ENCODE results near the gene UBE2E3.

Gene UBE2E3

DNA sequence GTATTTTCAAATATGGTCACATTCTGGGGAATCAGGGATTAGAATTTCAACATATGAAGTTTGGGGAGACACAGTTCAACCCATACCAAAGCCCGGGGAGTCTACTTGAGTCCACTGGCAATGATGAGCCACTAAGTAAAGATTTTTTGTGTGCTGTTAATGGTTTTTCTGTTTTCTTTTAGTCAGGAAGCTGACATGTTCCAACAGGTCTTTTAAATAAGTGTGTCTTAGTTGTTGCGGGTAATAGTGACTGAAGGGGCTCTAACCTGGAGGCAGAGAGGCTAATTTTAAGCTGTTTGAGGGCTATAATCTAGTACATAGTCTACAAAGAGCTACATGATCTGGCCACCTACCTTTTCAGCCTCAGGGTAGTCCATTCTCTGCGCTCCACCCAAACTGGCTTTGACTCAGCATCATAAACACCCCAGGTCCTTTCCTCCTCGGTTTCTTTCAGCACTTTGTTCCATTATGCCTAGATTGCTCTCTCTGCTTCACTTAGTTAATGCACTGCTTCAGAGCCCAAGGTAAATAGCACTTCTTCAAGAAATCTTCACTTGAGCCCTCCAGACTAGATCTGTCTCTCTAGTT is 17.6 kb upstream of the UBE2E3 start:
- H3K27ac ChIP-seq (ENCODE audit: low read length, poor library complexity, severe bottlenecking), result no peak overlapping the region
- no peak overlapping the region for H4K91ac ChIP-seq (ENCODE audit: low read length)
- no peaks in the 10 kb centered on the region for H3K36me3 ChIP-seq (ENCODE audit: control insufficient read depth in 1 of 2, insufficient read depth in 2 of 2, low read depth in 1 of 2, low read length in 2 of 2)
- H2BK15ac ChIP-seq (ENCODE audit: low read depth, poor library complexity, severe bottlenecking), result no peak overlapping the region
- no peak overlapping the region for H2BK12ac ChIP-seq (ENCODE audit: low read length in 2 of 2)
- WGBS, result 92% methylated on average over 3 of the region's 4 CpGs
- H3K18ac ChIP-seq (ENCODE audit: low read depth in 1 of 2, low read length in 2 of 2), result no peak overlapping the region
- H3K27me3 ChIP-seq (ENCODE audit: control insufficient read depth in 1 of 2, insufficient read depth in 1 of 2, low read length in 2 of 2), result no peaks in the 10 kb centered on the region
- no peak overlapping the region for H3K4me2 ChIP-seq (ENCODE audit: low read length, poor library complexity, severe bottlenecking)
- H3K4ac ChIP-seq (ENCODE audit: low read depth in 1 of 2, low read length in 2 of 2), result no peak overlapping the region
- no peak overlapping the region for H2AK5ac ChIP-seq (ENCODE audit: low read length, severe bottlenecking)
- DNase-seq, result no peak
- H3K9me3 ChIP-seq (ENCODE audit: control insufficient read depth, low read length), result no peaks in the 10 kb centered on the region
- H3K23ac ChIP-seq (ENCODE audit: low read length in 2 of 2), result no peak overlapping the region
- no peaks in the 10 kb centered on the region for H3K4me1 ChIP-seq (ENCODE audit: control insufficient read depth, insufficient read depth, low read depth, low read length)
- no peak overlapping the region for H2BK5ac ChIP-seq (ENCODE audit: low read depth, low read length, poor library complexity, severe bottlenecking)
- H3K14ac ChIP-seq (ENCODE audit: low read length in 2 of 2), result no peak overlapping the region
- H3K9ac ChIP-seq (ENCODE audit: low read length), result no peak overlapping the region
- no peak overlapping the region for H2BK120ac ChIP-seq (ENCODE audit: low read depth, low read length)
- no peak overlapping the region for H4K8ac ChIP-seq (ENCODE audit: low read length)
- no peak overlapping the region for H2AFZ ChIP-seq (ENCODE audit: low read depth, low read length)
- H3K4me3 ChIP-seq (ENCODE audit: insufficient read depth in 1 of 2, low read depth in 1 of 2, low read length in 2 of 2), result no peak overlapping the region
- no peaks in the 10 kb centered on the region for H3K79me1 ChIP-seq (replicated peaks; ENCODE audit: low read length, poor library complexity, severe bottlenecking)

DNA sequence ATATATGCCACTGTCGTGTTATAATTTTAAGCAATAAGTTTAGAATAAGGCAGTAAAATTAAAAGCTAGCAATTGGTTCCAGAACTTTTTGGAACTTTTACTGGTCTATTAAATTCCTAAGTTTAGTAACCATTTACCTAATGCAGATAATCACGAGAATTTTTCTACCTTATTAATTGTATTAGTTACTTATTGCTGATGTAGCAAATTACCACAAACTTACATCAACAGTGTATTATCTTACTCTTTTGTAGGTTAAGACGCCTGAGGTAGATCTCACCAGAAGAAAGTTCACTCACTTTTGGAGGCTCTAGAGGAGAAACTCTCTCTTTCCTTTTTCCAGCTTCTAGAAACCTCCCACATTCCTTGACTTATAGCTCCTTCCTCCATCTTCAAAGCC is 14.0 kb upstream of the UBE2E3 start:
- Histone ChIP-seq H2BK15ac (ENCODE audit: low read depth, poor library complexity, severe bottlenecking) (no peak overlapping the region), H2AFZ (ENCODE audit: low read depth, low read length) (no peak overlapping the region)
- WGBS, result 97% methylated on average over 1 of the region's 3 CpGs

DNA sequence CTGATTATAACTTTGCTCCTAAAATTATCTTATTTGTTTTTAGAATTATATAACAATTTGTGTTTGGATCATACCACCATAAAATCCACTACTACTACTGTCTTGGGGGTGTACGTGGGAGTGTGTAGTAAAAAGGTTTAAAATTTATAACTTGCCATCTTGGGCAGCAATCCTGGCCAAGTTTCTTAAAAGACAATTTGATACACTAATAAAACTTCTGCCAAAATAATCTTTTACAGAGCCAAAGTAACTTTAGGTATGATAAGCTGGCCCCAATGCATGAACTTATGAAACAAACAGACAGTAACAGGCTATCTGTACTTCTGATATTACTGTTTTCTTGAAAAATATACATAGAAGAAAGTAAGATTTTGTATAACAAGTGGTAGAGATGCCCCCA is 11.3 kb upstream of the UBE2E3 start:
- no peak for DNase-seq
- H3K23ac ChIP-seq (ENCODE audit: low read length in 2 of 2), result no peak overlapping the region
- no peaks in the 10 kb centered on the region for H3K36me3 ChIP-seq (ENCODE audit: control insufficient read depth in 1 of 2, insufficient read depth in 2 of 2, low read depth in 1 of 2, low read length in 2 of 2)
- no peak overlapping the region for H4K8ac ChIP-seq (ENCODE audit: low read length)
- H2BK15ac ChIP-seq (ENCODE audit: low read depth, poor library complexity, severe bottlenecking), result no peak overlapping the region
- no peaks in the 10 kb centered on the region for H3K4me1 ChIP-seq (ENCODE audit: control insufficient read depth, insufficient read depth, low read depth, low read length)
- no peak overlapping the region for H2BK12ac ChIP-seq (ENCODE audit: low read length in 2 of 2)
- H3K14ac ChIP-seq (ENCODE audit: low read length in 2 of 2), result no peak overlapping the region
- no peak overlapping the region for H3K4me3 ChIP-seq (ENCODE audit: insufficient read depth in 1 of 2, low read depth in 1 of 2, low read length in 2 of 2)
- no peak overlapping the region for H2BK120ac ChIP-seq (ENCODE audit: low read depth, low read length)
- H3K4me2 ChIP-seq (ENCODE audit: low read length, poor library complexity, severe bottlenecking), result no peak overlapping the region
- no CpG with 5 or more reads among the region's 1 CpG for WGBS
- no peak overlapping the region for H3K18ac ChIP-seq (ENCODE audit: low read depth in 1 of 2, low read length in 2 of 2)
- no peaks in the 10 kb centered on the region for H3K9me3 ChIP-seq (ENCODE audit: control insufficient read depth, low read length)
- H2AFZ ChIP-seq (ENCODE audit: low read depth, low read length), result no peak overlapping the region
- no peak overlapping the region for H4K91ac ChIP-seq (ENCODE audit: low read length)
- no peaks in the 10 kb centered on the region for H3K27me3 ChIP-seq (ENCODE audit: control insufficient read depth in 1 of 2, insufficient read depth in 1 of 2, low read length in 2 of 2)
- H2AK5ac ChIP-seq (ENCODE audit: low read length, severe bottlenecking), result no peak overlapping the region
- H3K9ac ChIP-seq (ENCODE audit: low read length), result no peak overlapping the region
- H2BK5ac ChIP-seq (ENCODE audit: low read depth, low read length, poor library complexity, severe bottlenecking), result no peak overlapping the region
- H3K79me1 ChIP-seq (replicated peaks; ENCODE audit: low read length, poor library complexity, severe bottlenecking), result no peaks in the 10 kb centered on the region
- H3K4ac ChIP-seq (ENCODE audit: low read depth in 1 of 2, low read length in 2 of 2), result no peak overlapping the region
- H3K27ac ChIP-seq (ENCODE audit: low read length, poor library complexity, severe bottlenecking), result no peak overlapping the region

More for the DNA sequence above, 14.0 kb upstream of the UBE2E3 start:
- no peak overlapping the region for H2BK5ac ChIP-seq (ENCODE audit: low read depth, low read length, poor library complexity, severe bottlenecking)
- no peak overlapping the region for H3K4ac ChIP-seq (ENCODE audit: low read depth in 1 of 2, low read length in 2 of 2)
- no peak overlapping the region for H3K4me3 ChIP-seq (ENCODE audit: insufficient read depth in 1 of 2, low read depth in 1 of 2, low read length in 2 of 2)
- H3K27me3 ChIP-seq (ENCODE audit: control insufficient read depth in 1 of 2, insufficient read depth in 1 of 2, low read length in 2 of 2), result no peaks in the 10 kb centered on the region
- H3K79me1 ChIP-seq (replicated peaks; ENCODE audit: low read length, poor library complexity, severe bottlenecking), result no peaks in the 10 kb centered on the region
- H3K27ac ChIP-seq (ENCODE audit: low read length, poor library complexity, severe bottlenecking), result no peak overlapping the region
- no peak overlapping the region for H3K23ac ChIP-seq (ENCODE audit: low read length in 2 of 2)
- H3K36me3 ChIP-seq (ENCODE audit: control insufficient read depth in 1 of 2, insufficient read depth in 2 of 2, low read depth in 1 of 2, low read length in 2 of 2), result no peaks in the 10 kb centered on the region
- no peak overlapping the region for H3K9ac ChIP-seq (ENCODE audit: low read length)
- H2BK12ac ChIP-seq (ENCODE audit: low read length in 2 of 2), result no peak overlapping the region
- H3K18ac ChIP-seq (ENCODE audit: low read depth in 1 of 2, low read length in 2 of 2), result no peak overlapping the region
- no peaks in the 10 kb centered on the region for H3K9me3 ChIP-seq (ENCODE audit: control insufficient read depth, low read length)
- H2AK5ac ChIP-seq (ENCODE audit: low read length, severe bottlenecking), result no peak overlapping the region
- DNase-seq, result no peak
- no peak overlapping the region for H2BK120ac ChIP-seq (ENCODE audit: low read depth, low read length)
- no peak overlapping the region for H3K14ac ChIP-seq (ENCODE audit: low read length in 2 of 2)
- no peak overlapping the region for H4K91ac ChIP-seq (ENCODE audit: low read length)
- no peak overlapping the region for H3K4me2 ChIP-seq (ENCODE audit: low read length, poor library complexity, severe bottlenecking)
- H4K8ac ChIP-seq (ENCODE audit: low read length), result no peak overlapping the region
- no peaks in the 10 kb centered on the region for H3K4me1 ChIP-seq (ENCODE audit: control insufficient read depth, insufficient read depth, low read depth, low read length)

DNA sequence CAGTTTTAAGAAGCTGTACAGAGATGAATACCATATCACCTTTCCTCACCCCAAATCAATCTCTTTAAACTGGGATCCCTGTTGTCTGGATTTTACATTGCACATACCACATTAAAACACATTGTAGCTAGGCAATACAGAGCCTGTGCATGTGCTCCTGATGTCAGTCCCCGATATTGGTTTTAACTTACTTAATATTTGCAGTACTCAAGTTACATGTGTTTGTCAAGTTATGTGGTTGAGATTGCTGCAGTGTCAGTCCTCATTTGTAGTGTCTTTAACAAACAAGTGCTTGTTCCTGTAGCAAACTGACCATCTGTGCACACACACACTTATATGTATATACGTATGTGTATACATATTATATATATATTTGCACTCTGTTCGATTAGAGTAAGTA is 10.4 kb upstream of the UBE2E3 start:
- no peaks in the 10 kb centered on the region for H3K36me3 ChIP-seq (ENCODE audit: control insufficient read depth in 1 of 2, insufficient read depth in 2 of 2, low read depth in 1 of 2, low read length in 2 of 2)
- H3K27ac ChIP-seq (ENCODE audit: low read length, poor library complexity, severe bottlenecking), result no peak overlapping the region
- DNase-seq, result no peak
- H3K23ac ChIP-seq (ENCODE audit: low read length in 2 of 2), result no peak overlapping the region
- no peak overlapping the region for H2BK15ac ChIP-seq (ENCODE audit: low read depth, poor library complexity, severe bottlenecking)
- H3K9me3 ChIP-seq (ENCODE audit: control insufficient read depth, low read length), result no peaks in the 10 kb centered on the region
- no peak overlapping the region for H2BK12ac ChIP-seq (ENCODE audit: low read length in 2 of 2)
- no peak overlapping the region for H2BK5ac ChIP-seq (ENCODE audit: low read depth, low read length, poor library complexity, severe bottlenecking)
- H3K4me1 ChIP-seq (ENCODE audit: control insufficient read depth, insufficient read depth, low read depth, low read length), result no peaks in the 10 kb centered on the region
- H3K9ac ChIP-seq (ENCODE audit: low read length), result no peak overlapping the region
- no peaks in the 10 kb centered on the region for H3K27me3 ChIP-seq (ENCODE audit: control insufficient read depth in 1 of 2, insufficient read depth in 1 of 2, low read length in 2 of 2)
- no peak overlapping the region for H4K8ac ChIP-seq (ENCODE audit: low read length)
- WGBS, result 88% methylated on average over 2 of the region's 3 CpGs
- H3K18ac ChIP-seq (ENCODE audit: low read depth in 1 of 2, low read length in 2 of 2), result no peak overlapping the region
- no peak overlapping the region for H3K4ac ChIP-seq (ENCODE audit: low read depth in 1 of 2, low read length in 2 of 2)
- no peak overlapping the region for H2BK120ac ChIP-seq (ENCODE audit: low read depth, low read length)
- H3K79me1 ChIP-seq (replicated peaks; ENCODE audit: low read length, poor library complexity, severe bottlenecking), result no peaks in the 10 kb centered on the region
- H3K14ac ChIP-seq (ENCODE audit: low read length in 2 of 2), result no peak overlapping the region
- H2AK5ac ChIP-seq (ENCODE audit: low read length, severe bottlenecking), result no peak overlapping the region
- H4K91ac ChIP-seq (ENCODE audit: low read length), result no peak overlapping the region
- H2AFZ ChIP-seq (ENCODE audit: low read depth, low read length), result no peak overlapping the region
- no peak overlapping the region for H3K4me2 ChIP-seq (ENCODE audit: low read length, poor library complexity, severe bottlenecking)
- no peak overlapping the region for H3K4me3 ChIP-seq (ENCODE audit: insufficient read depth in 1 of 2, low read depth in 1 of 2, low read length in 2 of 2)

All from mesenchymal stem cell (in vitro differentiated cells and primary cell).